ENCODE results near the gene CCDC192.

CCDC192 gene

DNA sequence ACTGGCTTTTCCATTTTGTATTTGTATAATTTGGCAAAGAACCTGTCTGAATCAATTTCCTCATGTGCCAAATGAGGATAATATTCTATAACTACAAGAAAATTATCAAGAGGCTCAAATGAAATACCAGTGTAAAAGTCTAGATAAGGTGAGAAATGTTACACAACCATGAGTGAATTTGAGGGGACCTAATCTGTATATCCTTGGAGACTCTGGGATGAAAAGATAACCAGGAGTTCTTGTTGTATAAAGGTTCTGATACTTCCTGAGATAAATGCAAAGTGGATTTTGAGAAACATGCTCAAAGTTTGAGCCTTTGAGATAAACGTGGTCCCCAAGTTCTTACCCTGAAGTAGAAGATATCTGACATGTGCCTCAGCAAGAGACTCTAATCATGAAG lies 260.0 kb downstream of the CCDC192 start:
- no peak for DNase-seq

DNA sequence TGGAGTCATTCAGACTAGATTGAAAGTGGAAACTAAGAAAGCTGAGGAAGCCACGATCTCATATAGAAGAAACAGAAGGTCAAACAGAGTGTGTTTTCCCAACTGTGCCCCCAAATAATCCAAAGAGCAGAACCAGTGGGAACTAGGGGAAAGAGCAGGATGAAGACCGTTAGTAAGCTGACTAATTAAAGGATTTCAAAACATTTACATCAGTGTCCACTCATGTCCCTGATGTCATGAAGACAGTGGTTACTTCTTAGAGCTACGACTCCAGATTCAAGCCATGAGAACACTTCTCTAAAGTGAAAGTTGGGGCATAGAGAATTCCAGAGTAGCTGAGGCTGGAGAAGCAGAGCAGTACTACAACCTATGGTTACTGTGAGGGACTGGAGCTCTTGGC lies 260.7 kb downstream of the CCDC192 start:
- no peak for DNase-seq

DNA sequence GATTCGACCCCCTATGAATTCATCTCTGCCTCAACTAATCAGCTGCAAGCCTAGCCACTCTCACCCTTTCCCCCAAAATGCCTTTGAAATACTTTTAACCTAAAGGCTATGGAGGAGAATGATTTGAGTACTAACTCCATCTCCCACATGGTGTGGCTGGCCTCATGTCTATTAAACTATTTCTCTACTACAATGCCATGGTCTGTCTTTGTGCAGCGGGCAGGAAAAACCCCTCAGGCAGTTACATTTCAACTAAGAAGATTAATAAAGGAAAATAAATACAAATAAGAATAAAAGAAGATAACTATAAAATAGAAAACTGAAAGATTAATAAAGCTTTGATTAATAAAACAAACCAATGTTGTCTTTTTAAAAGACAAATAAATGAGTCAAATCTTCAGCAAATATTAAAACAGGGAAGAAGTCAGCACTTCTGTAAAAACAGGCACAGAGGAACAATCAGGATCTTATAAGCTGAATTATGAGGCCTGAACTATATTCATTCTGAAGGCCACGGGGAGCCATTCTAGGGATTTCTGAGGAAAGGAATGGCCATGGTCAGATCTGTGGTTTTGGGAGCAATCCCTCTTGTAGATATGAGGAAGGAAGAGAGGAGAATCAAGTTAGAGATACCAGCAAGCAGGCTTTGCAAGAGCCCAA lies 264.3 kb downstream of the CCDC192 start:
- no peak for DNase-seq

DNA sequence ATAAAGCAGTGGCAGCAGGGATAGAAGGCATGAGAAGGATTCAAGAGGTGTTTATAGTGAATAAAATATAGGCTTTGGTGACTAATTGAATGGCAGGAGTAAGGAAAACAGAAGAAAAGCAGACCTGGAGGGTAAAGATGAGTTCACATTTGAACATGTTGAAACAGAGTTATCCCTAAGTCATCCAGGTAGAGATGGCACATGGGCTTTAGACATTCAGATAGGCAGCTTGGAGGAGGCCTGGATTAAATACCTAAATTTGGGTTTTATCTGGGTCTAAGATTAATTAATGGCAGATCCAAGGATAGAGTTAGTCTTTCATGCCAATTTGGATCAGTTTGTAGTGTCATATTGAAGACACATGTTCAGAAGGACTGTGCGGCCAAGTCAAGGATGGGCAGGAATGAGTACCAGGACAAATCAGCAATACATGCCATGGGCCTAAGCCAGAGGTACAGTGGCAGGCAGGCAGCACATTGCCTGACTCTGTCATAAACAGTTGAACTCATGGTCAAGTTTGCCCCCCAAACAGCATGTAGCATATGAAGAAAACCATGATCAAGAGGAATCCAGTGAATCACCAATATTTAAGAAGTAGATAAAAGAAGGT lies 264.9 kb downstream of the CCDC192 start:
- no peak for DNase-seq

DNA sequence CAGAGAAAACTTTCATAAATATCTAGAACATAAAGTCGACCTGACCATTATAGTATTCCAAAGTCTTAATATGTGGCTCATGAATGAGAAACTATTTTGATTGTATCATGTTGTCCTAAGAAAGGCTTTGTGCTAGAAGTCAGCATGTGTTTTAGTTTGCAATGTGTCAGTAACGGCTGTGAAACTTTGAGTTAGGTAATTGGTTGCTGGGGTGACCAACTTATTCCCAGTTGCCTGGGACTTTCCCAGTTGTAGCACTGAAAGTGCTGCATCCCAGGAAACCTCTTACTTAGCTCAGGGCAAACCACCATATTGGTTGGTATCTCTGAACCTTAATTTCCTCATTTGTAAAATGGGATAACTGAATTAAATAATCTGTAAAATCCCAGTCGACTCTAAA lies 265.8 kb downstream of the CCDC192 start:
- no peak for DNase-seq

DNA sequence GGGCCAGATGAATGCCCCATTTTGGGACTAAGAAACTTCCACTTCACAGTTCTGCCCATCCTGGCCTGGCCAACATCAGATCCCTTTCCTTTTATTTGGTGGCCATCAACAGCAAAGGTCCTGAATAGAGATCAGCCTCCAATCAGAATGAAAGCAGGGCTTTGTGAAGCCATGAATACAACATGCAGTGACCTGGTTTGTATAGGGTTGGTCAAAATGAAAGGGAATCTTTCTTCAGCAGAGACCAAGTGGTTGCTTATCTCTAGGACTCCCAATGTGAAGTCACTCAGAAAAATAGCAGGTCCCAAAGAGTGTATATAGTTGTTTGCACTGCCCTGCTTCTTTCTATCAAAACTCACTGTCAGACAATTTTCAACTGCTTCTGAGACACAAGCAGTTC lies 266.5 kb downstream of the CCDC192 start:
- no peak for DNase-seq

DNA sequence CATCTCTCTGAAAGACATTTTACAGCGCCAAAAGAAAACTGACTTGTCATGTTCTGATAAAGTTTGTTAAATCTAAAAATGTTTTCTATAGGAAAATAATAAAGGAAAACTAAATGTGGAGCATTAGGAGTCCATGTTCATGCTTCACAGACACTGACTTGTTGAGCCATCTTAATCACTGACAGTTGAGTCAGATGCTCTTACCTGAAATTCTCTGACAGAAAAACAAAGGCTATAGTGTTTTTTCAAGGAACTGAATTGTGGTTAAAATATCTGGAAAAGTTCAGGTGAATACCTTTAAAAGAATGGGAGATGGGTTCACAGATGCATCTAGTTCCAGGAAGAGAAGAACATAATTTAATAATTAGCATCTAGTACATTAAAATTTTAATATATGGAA lies 266.9 kb downstream of the CCDC192 start:
- DNase-seq = no peak

DNA sequence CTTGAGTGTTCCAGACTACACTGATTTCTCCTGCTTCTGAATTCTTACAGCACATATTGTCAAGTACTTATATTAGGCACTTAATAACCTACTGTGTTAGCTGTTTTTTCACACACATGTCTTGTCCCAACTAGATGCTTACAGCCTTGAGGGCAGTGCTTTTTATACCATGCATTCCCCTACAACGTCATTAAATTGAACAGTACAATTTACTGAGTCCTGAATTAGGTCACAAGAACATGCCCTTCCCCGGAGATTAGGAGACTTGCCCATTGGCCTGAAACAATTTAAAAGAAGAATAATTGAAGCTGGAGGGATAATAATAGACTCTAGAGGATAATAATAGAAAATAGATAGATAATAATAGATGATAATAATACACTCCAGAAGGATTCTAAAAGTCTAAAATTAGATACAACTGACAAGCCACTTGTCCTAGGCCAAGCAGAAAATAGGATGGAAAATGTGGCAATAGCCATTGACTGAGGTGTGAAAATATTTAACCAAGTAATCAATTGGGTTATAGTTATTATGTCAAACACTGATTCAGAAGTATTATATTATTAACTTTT lies 267.7 kb downstream of the CCDC192 start:
- no peak for DNase-seq

DNA sequence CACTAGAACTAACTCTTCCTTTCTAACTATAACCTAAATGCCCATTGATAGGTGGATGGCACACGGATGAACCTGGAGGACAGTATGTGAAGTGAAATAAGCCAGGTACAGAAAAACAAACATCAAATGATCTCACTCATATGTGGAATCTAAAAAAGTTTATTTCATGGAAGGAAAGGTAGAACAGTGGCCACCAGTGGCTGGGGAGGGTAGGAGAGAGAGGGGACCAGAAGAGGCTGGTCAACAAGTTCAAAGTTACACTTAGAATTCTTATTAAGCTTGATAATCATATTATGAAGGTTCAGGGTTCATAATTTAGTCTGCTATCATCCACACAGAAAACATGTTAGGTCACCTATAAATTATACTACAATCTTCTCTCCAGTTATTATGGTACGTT lies 272.8 kb downstream of the CCDC192 start:
- no peak for DNase-seq

DNA sequence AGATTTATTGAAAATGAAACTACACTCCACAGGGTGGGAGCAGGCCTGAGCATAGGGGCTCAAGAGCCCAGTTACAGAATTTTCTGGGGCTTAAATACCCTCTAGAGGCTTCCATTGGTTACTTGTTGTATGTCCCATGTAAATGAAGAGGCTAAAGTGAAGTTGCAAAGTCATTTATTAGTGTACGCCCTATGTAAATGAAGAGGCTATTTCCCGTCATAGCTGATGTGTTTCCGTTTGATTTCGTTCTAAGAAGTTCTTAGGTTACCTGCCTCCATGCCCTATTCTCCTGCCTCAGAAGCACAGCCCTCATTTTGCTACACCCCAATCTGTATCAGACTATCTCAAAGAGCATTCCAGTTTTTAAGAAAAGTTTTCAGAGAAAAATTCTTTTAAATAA lies 273.3 kb downstream of the CCDC192 start:
- no peak for DNase-seq

DNA sequence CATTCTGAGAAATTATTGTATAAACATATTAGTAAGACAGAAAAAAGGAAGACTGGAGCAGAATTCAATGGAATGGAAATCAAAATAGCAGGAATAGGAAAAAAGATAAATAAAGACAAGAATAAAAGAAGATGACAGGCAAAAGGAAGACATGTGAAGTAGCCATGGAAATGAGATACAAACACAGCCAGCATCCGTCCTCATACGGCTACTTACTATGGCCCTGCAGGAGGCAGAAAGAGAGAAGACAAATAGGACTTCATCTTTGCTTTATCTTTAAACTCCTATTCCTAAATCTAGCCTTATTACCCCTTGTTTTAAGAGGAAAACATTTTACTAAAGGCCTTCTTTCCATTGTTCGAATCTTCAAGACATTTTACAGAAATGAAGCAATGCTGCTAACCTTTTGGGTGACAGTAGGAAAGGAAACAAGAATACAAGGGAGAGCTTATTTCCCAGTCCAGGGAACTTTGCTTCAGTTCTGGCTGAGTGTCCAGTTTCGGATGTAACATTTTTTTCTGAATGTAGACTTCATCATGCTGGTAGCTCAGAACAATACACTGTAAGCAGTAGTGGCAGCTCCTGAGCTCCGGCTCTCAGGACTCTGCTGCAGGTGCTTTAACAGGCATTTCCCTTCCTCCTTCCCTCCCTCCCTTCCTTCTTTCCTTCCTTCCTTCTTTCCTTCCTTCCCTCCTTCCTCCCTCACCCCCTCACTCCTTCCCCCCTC lies 274.0 kb downstream of the CCDC192 start:
- no peak for DNase-seq

DNA sequence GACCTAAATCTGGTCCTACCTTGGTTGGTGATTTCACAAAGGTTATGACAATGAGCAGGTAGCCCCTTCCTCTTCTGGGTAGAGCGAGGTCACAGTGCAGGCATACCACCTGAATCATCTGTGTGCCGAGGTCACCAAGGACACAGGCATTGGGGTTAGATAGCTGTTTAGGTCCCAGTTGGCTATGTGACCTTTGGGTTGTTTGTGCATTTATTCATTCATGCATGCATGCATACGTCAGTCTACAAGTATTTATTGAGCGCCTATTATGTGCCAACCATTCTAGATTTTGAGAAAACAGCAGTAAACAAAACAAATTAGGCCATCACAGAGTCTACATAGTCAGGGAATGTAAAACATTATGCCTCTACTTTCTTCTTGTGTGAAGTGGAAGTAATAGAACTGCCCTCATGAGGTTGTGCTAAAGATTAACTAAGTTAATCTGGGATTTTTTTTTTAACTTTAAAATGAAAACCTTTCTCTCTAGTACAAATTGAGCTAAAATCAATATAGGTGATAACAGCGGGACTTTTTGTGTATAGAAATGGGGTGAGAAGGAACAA lies 275.6 kb downstream of the CCDC192 start:
- DNase-seq = no peak

DNA sequence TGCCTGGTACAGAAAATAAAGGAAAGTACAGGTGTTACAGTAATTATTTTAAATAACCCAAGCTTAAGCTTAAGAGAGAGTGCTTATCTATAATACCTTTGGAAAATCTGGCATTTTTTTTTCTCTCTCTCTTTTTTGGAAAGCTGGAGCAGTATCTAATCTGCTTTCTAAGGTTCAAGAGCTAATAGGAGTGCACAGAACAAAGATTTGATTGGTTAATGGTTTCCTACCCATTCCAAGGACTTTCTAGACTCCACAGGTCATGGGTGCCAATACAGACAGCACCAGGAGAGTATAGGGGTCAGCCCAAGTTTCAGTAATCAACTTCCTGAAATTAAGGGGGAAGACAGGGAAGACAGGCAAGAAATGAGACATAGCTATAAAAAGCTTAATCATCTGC lies 276.3 kb downstream of the CCDC192 start:
- DNase-seq = no peak

DNA sequence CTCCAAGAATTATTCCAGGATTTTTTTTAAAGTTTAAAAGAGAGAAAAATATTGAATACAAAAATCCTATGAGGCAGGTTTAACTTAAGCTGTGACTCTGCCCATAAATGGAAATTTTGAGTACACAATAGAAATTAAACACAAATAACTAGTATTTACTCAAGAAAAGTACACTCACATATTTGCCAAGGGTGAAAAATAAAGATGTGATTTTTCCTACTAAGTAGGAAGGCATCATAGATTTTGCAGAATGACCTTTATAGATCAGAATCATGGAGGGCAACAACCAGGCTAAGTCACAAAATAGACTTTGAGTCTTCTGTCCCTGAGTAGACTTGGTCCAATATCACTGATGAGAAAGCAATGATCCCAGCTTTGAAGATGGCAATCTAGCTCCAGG lies 277.7 kb downstream of the CCDC192 start:
- no peak for DNase-seq

DNA sequence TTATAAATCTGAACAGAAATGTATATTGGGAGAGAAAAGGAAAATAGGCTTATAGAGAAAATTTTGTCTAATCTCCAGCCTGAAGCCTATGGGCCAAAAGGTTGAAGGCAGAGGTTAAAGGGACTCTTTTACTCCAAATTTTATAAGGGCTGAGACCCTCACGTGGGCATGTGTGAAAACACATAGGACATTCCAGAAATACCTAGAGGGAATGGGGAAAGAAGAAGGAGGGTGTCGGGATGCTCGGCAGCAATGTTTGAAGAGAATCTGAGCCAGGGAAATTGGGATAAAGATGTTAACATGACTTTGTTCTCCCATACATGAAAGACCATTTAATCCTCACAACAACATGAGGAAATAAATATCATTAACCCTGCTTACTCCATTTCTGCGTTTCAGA lies 278.3 kb downstream of the CCDC192 start:
- no peak for DNase-seq

DNA sequence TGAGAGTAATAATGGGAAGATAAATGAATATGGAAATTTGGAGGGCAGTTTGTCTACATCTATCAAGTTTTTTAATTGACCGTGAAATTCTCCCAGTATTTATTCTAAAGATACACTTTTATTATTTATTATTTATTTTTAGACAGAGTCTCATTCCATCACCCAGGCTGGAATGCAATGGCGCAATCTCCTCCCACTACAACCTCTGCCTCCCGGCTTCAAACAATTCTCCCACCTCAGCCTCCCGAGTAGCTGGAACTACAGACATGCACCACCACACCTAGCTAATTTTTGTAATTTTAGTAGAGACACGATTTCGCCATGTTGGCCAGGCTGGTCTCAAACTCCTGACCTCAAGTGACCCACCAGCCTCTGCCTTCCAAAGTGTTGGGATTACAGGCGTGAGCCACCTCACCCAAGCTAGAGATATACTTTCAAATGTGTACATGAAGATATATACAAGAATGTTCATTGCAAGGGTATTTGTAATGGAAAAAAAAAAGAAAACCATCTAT lies 282.7 kb downstream of the CCDC192 start:
- DNase-seq = no peak

DNA sequence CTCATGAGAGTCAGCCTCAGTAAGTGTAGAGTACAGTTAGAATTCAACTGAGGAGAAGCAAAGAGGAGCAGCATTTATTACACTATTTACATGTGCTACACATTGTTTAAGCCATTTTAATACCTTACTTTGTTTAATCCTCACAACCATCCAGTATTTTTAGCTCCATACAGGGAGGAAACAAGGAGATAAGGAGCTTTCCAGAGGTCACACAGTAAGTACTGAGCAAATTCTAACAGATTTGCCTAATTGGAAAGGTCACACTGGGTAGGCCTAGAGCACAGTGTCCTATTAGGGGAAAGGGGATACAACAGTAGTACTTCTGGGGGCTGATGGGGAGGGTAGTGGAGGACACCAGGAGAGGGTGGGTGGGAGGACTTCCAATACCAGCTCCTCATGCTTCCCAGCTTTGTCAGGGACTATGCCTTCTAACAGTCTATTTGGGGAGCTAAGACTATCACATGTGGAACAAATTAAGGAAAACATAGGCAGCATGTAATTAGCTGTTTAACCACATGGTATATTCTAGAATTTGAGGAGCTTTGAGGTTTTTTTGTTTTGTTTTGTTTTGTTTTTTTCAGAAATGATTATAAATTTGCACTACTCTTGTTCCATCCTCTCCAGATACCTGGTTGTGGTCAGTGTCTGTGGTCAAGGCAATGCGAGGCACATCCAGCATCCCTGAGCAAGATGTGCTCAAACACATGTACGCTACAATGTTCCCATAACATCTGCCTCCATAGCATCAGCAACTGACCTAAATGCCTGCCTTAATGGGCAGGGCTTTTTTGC lies 284.4 kb downstream of the CCDC192 start:
- DNase-seq = no peak

DNA sequence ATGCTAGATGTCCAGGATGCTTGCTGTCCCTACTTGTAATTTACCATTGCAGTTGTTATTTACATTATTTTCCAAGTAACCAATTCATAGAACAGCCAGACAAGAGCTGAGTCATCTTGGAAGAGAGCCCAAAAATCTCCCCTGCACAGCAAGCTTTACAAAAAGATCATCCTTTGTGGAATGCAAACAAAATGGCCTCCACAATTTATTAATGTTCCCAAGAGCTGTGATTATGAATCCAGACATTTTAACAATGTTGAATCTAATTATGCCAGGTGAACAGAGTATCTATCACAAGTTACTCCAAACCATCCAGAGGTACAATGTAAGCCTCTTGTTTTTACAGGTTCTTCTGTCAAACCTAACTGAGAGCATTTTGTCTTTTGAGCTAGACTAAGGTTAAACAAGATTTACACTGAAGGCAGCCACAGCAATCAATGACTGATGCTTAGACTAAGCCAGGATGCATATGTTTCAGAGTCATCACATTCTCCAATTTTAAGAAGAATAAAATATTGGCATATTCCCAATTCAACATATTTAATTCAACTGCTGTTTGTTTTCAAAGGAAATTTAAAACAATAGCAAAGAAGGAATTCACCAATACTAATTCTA lies 285.1 kb downstream of the CCDC192 start:
- DNase-seq = no peak

Data from NCI-H446 treated with DMSO at 0.1 percent for 48 hours (cell line).